ENCODE results near the gene HRH3.
A peak's percentile ranks its signal among the peaks of the same experiment; 100 is the strongest.

HRH3 gene

DNA sequence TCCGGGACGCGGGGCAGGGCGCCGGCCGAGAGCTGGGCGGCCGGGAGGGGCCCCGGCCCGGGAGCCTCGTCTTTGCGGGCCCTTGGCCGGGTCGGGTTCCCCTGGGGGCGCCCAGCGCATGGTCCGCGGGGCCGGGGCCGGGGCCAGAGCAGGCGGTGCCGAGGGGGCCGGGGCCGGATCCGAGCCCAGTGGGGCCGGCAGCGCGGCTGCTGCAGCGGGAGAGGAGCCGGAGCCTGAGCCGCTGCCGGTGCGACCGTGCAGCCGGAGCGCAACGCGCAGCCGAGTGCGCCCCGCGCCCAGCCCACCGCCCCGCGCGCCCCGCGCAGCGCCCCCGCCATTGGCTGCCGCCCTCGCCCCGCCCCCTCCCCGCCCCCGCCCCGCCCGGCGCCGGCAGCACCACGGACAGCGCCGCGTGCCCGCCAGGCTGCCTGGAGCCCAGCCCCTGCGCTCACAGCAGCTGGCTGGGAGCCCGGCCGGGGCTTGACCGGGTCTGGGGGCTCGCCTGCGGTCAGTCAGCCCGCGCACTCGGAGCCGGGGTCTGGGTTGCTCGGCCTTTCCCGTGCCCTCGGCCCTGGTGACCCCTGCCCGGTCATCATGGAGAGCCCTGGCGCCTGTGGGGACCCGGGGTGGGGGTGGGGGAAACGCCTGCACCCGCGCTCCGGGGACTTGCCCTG lies at the start of gene HRH3:
HRH3 (minus strand) TSS at position 287 of the 674 bp plus-strand sequence. CDS start 308 bp downstream, outside the sequence.
- intact Hi-C loops (cut with DNase I) = loop anchor here (2.0 kb wide), 1 partner anchor 17 kb away; no protein-coding TSS in a partner anchor

DNA sequence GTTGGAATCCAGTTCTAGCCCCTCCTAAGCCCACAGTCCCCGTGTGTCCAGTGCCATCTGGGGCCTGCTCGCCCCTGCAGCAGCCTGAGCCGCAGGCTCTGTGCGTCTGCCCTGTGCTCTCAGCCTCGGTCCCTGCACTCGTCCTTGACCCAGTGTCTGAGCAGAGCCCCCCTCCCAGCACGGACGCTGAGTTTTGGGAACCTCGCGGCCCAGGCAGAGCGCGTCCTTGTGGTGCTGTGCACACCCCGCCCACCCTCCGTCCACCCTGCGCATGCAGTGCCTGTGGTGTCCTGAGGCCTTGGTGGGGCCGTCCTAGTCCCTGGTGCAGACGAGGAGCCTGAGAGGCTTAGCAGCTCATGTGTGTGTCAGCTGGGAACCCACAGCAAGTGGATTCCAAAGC lies 49.8 kb upstream of the HRH3 start:
- intact Hi-C loops (cut with DNase I) = no loop called here
- DNase-seq = no peak

More for the DNA sequence above, at the start of gene HRH3:
- peak in 9 of 42 donors; percentile 38 to 65 (median 55) for DNase-seq

- intact Hi-C loops (cut with DNase I) = no loop called here
- no peak for DNase-seq
Measured at GRCh38 chr20:62269378-62269777, 49.3 kb upstream of the HRH3 start.

- intact Hi-C loops (cut with DNase I) = no loop called here
Measured at GRCh38 chr20:62268228-62268900, 48.3 kb upstream of the HRH3 start.

GRCh38 chr20:62267543-62267942 lies 47.5 kb upstream of the HRH3 start:
- intact Hi-C loops (cut with DNase I) = no loop called here
- DNase-seq = peak; percentile 32 to 92 (median 66)

More at GRCh38 chr20:62268228-62268900, 48.3 kb upstream of the HRH3 start:
- DNase-seq = no peak

DNA sequence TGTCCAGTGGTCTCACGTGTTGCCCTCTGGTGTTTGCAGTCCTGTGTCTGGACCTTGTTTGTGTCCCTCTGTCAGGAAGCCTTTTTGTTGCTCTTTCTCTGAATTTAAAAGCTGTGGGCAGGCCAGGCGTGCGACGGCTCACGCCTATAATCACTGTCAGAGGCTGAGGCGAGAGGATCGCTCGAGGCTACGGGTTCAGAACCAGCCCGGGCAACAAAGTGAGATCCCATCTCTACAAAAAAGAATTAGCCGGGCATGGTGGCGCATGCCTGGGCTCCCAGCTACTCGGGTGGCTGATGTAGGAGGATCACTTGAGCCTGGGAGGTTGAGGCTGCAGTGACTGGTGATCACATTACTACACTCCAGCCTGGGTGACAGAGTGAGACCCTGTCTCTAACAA lies 46.8 kb upstream of the HRH3 start:
- no peak for DNase-seq
- intact Hi-C loops (cut with DNase I) = no loop called here

DNA sequence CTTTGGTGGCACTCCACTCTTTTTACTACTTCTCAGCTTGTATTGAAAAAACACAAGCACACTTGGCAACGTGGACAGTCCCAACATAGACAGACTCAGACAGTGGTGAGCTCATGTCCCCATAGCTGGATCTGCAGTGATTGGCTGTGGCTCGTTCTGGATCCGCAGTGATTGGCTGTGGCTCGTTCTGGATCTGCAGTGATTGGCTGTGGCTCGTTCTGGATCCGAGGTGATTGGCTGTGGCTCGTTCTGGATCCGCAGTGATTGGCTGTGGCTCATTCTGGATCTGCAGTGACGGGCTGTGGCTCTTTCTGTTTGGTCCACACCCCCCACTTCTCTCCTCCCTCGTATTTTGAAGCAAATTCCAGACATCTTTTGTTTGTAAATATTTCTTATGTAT lies 46.3 kb upstream of the HRH3 start:
- no peak for DNase-seq
- intact Hi-C loops (cut with DNase I) = no loop called here

GRCh38 chr20:62265365-62265764 lies 45.3 kb upstream of the HRH3 start:
- intact Hi-C loops (cut with DNase I) = no loop called here

GRCh38 chr20:62263396-62263795 lies 43.3 kb upstream of the HRH3 start:
- intact Hi-C loops (cut with DNase I) = no loop called here
- no peak for DNase-seq

More at GRCh38 chr20:62265365-62265764, 45.3 kb upstream of the HRH3 start:
- DNase-seq = no peak

- no peak for DNase-seq
- intact Hi-C loops (cut with DNase I) = no loop called here
Measured at GRCh38 chr20:62262064-62262463, 42.0 kb upstream of the HRH3 start.

DNA sequence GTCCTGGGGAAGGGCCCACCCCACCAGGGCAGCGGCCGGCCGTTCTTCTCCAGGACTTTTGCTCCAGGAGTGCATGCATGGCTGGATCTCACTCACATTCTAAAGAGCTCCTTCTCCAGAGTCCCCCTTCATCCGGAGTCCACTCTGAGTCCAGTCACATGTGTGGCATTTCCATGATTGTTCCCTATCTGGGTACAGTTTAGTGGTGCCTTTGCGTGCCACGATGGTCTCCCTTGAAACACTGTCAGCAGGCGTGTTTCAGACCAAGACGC lies 39.2 kb upstream of the HRH3 start:
- DNase-seq = no peak
- intact Hi-C loops (cut with DNase I) = no loop called here

DNA sequence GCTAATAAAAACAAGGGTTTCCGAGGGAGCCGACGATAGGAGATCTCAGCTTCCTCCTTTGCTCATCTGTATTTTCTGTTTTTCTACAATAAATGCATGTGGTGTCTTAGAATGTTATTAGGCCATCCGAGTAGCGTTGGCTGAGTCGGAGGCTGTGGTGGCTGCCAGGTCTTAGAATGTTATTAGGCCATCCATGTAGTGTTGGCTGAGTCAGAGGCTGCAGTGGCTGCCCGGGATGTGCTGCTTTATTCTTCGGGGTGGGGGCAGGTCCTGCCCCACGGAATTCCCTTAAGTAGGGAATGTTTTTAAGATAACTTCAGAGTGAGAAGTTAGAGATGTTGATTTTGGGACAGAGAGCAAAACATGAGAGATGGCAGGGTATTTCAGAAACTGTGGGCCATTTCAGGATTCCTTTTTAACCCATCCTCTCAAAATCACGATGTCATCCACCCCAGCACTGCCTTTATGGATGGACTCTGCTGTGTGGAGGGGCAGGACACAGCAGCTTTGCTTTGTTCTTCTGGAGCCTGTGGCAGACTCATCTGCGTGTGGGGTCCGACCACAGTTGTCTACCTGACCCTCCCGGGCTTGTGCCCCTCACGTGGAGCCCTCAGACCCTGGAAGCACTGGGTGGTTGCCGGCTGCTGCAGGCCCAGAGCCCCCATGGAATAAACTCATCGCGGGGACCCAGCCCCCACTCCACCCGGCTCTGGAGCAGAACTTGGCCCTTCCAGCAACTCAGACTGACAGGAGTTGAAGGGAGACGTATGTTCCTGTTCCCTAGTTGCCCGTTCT lies 38.6 kb upstream of the HRH3 start:
- intact Hi-C loops (cut with DNase I) = no loop called here
- DNase-seq = peak in 3 of 42 donors; percentile 51 to 68 (median 52)

- intact Hi-C loops (cut with DNase I) = no loop called here
- DNase-seq = peak in 14 of 42 donors; percentile 27 to 67 (median 54)
Measured at GRCh38 chr20:62255976-62256375, 35.9 kb upstream of the HRH3 start.

- intact Hi-C loops (cut with DNase I) = no loop called here
- DNase-seq = no peak
Measured at GRCh38 chr20:62254021-62254724, 34.1 kb upstream of the HRH3 start.

DNA sequence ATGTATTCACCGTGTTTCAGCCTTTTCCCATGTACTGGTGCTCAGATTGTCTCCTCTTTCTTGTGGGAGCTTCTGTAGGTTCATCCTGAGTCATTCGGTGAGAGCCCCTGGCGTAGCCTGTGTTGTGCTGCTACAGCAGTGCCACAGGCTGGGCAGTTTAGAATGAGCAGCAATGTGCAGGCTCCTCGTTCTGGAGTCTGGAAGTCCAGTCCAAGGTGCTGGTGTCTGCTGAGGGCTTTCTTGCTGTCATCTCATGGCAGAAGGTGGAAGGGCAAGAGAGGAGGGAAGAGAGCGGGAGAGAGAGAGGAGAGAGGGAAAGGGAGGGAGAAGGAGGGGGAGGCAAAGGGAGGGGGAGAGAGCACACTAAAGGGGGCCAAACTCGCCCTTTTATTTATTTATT lies 33.3 kb upstream of the HRH3 start:
- no peak for DNase-seq
- intact Hi-C loops (cut with DNase I) = no loop called here

DNA sequence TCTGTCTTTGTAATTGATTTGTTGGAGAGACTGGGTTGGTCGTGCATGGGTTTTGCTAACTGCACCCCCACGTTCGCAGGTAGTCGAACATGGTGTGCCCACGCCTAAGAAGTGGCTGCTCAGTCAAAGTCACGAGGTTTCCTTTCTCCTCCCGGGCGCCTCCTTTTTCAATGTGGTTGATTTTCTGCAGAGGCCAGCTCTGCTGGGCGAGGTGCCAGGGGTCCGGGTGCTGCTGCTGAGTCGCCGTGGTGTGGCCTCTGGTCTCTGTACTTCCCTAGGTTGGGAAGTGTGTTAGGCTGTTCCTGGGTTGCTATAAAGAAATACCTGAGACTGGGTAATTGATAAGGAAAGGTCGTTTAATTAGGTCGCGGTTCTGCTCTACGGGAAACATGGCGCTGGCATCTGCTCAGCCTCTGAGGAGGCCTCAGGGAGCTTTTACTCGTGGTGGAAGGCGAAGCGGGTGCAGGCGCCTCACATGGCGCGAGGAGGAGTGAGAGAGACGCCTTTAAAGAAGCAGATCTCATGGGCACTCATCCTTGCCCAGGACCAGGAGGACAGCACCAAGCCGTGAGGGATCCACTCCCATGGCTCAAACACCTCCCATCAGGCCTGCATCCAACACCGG lies 32.4 kb upstream of the HRH3 start:
- DNase-seq = peak in 4 of 42 donors; percentile 12 to 55 (median 34)
- intact Hi-C loops (cut with DNase I) = no loop called here

DNA sequence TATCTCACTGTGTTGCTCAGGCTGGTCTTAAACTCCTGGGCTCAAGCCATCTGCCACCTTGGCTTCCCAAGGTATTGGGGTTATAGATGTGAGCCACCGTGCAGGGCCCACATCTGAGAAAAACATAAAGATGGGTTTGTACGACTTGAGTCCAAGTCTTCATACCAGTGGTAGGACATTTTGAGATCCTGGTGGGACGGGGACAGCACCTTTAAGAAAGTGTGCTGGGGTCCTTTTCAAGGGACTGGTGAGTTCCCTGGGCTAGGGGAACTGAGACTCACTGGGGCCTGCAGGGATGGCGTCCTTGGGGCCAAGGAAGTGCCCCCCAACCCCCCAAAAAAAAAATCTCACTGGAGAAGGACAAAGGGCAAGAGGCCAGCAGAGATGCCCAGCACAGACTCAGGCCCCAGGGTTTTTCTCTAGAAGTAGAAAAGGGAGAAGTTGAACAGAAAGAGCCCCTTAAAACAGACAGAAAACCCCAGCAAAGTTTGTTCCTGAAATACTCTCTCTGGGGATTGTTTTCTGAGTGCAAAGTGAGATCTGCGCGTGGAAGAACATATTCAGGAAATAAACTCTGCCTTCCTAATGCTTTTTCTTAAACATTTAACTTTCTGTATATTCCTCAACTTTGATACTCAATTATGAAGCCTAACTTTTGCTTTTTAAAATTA lies 28.9 kb upstream of the HRH3 start:
- no peak for DNase-seq
- intact Hi-C loops (cut with DNase I) = no loop called here

DNA sequence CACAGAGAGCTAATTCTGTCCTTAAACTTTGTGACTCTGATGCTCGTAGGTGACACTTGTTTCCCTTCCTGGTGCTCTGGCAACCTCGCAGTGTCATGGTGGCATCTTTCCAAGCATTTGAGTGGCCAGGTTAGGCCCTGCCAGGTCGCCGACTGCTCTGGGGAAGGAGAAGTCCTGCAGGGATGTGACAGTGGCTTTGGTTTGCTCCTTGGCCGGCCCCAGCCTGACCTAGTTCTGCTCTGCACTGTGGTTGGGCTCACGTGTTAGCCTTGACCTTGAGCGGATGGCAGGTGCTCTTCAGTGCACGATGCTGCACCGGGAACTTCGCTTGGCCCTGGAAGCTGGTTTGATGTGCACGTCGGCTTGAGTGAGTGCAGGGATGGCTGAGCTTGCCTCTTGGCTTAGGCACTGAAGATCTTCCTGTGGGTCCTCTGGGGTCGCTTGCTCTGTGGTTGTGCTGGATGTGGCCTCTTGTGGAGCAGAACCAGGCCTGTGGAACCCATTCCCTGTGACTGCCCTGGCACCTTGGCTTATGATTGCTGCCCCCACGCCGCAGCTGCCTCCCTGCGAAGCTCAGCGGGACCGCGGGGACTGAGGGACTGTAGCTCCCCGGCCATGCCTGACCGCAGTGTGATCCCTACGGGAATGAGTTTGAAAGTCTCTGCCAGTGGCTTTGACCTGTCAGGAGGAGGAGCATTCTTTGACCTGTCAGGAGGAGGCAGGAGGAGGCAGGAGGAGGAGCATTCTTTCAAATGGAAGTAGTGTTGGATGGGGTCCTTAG lies 27.0 kb upstream of the HRH3 start:
- DNase-seq = no peak
- intact Hi-C loops (cut with DNase I) = no loop called here
